Neural cell (in vitro differentiated cells): ENCODE data around the gene POLDIP2. TPM values are rescaled to one million over a fixed set of nuclear protein-coding genes. Genes with fewer than 3 reads are reported as not detected.
A peak's percentile ranks its signal among the peaks of the same experiment; 100 is the strongest.

Source experiments
- H2AFZ ChIP-seq: fragments of 200-600, 300-800 bp; sonication (generic), shearing (Covaris generic); 2 replicates; pipeline ENCODE4 v1.6.0; 2014; ENCODE audit warnings: low read depth, mild to moderate bottlenecking, antibody characterized with exemption, low read length, moderate library complexity
- H3F3A ChIP-seq: fragments of 200-600 bp; shearing (Covaris generic); 2 replicates; pipeline ENCODE4 v1.6.1; 2016; ENCODE audit warnings: mild to moderate bottlenecking, moderate library complexity, mixed read lengths, antibody characterized with exemption, low read length; ENCODE audit not compliant: insufficient read depth, poor library complexity, severe bottlenecking
- H3K27ac ChIP-seq: fragments of 200-600, 300-800 bp; sonication (generic), shearing (Covaris generic); 2 replicates; pipeline ENCODE4 v1.5.1; 2014; ENCODE audit warnings: mild to moderate bottlenecking, low read length, moderate library complexity
- H3K27me3 ChIP-seq: fragments of 300-800, 200-600 bp; sonication (generic), shearing (Covaris generic); 2 replicates; pipeline ENCODE4 v1.6.0; 2014; ENCODE audit warnings: mild to moderate bottlenecking, low read depth, low read length, moderate library complexity; ENCODE audit not compliant: insufficient read depth
- H3K36me3 ChIP-seq: fragments of 300-800, 200-600 bp; sonication (generic), shearing (Covaris generic); 2 replicates; pipeline ENCODE4 v1.5.1; 2014; ENCODE audit warnings: mild to moderate bottlenecking, antibody characterized with exemption, low read length, moderate library complexity; ENCODE audit not compliant: insufficient read depth
- H3K4me2 ChIP-seq: fragments of 300-800, 200-600 bp; sonication (generic), shearing (Covaris generic); 2 replicates; pipeline ENCODE4 v1.6.0; 2014; ENCODE audit warnings: mild to moderate bottlenecking, low read length
- H3K4me3 ChIP-seq: fragments of 300-800, 200-600 bp; sonication (generic), shearing (Covaris generic); 2 replicates; pipeline ENCODE4 v1.5.1; 2014; ENCODE audit warnings: mild to moderate bottlenecking, low read length, moderate library complexity
- H3K79me2 ChIP-seq: fragments of 200-600 bp; shearing (Covaris generic); replicated peaks from 2 replicates; pipeline ENCODE4 v1.6.0; 2014; ENCODE audit warnings: mild to moderate bottlenecking, low read length, moderate library complexity; ENCODE audit not compliant: insufficient read depth
- H3K9ac ChIP-seq: fragments of 300-800, 200-600 bp; sonication (generic), shearing (Covaris generic); 2 replicates; pipeline ENCODE4 v1.6.1; 2016; ENCODE audit warnings: mild to moderate bottlenecking, low read length, mixed read lengths
- H3K9me2 ChIP-seq: fragments of 200-600 bp; shearing (Covaris generic); 2 replicates; pipeline ENCODE4 v1.6.1; 2016; ENCODE audit warnings: mild to moderate bottlenecking, low read length, mixed read lengths; ENCODE audit not compliant: insufficient read depth
- H3K9me3 ChIP-seq: fragments of 200-600, 300-800 bp; sonication (generic), shearing (Covaris generic); 2 replicates; pipeline ENCODE4 v1.6.1; 2016; ENCODE audit warnings: mild to moderate bottlenecking, mixed run types, low read length, moderate library complexity, mixed read lengths
- H4K20me1 ChIP-seq: fragments of 200-600 bp; shearing (Covaris generic); 2 replicates; pipeline ENCODE4 v1.6.1; 2016; ENCODE audit warnings: mild to moderate bottlenecking, mixed run types; ENCODE audit not compliant: insufficient read depth
- CTCF ChIP-seq: fragments of 450-650 bp; IDR thresholded peaks from 2 replicates; pipeline ENCODE4 v1.5.1; 2014; ENCODE audit warnings: antibody characterized with exemption, mild to moderate bottlenecking, moderate library complexity; ENCODE audit not compliant: poor library complexity, severe bottlenecking
- EP300 ChIP-seq: fragments of 450-650 bp; conservative IDR thresholded peaks from 2 replicates; pipeline ENCODE4 v1.6.1; 2014; ENCODE audit warnings: antibody characterized with exemption, mild to moderate bottlenecking, moderate library complexity; ENCODE audit not compliant: poor library complexity, severe bottlenecking
- EZH2 ChIP-seq: fragments of 200-600, 300-800 bp; shearing (Covaris generic), sonication (generic); IDR thresholded peaks from 2 replicates; pipeline ENCODE4 v1.6.1; 2014; ENCODE audit warnings: antibody characterized with exemption, low read length, borderline replicate concordance, mild to moderate bottlenecking; ENCODE audit not compliant: insufficient read depth, poor library complexity, severe bottlenecking
- MXI1 ChIP-seq: fragments of 450-650 bp; conservative IDR thresholded peaks from 2 replicates; pipeline ENCODE4 v1.6.1; 2014; ENCODE audit warnings: antibody characterized with exemption, mild to moderate bottlenecking; ENCODE audit not compliant: poor library complexity, severe bottlenecking
- POLR2AphosphoS5 ChIP-seq: IDR thresholded peaks from 2 replicates; pipeline ENCODE4 v1.6.1; 2012
- RAD21 ChIP-seq: fragments of 450-650 bp; conservative IDR thresholded peaks from 2 replicates; pipeline ENCODE4 v1.6.1; 2014; ENCODE audit warnings: antibody characterized with exemption, mild to moderate bottlenecking, moderate library complexity
- REST ChIP-seq: IDR thresholded peaks from 2 replicates; pipeline ENCODE4 v1.6.1; 2012; ENCODE audit warnings: borderline replicate concordance
- SMC3 ChIP-seq: fragments of 450-650 bp; conservative IDR thresholded peaks from 2 replicates; pipeline ENCODE4 v1.6.1; 2014; ENCODE audit warnings: antibody characterized with exemption, mild to moderate bottlenecking, moderate library complexity; ENCODE audit not compliant: poor library complexity
- TAF1 ChIP-seq: IDR thresholded peaks from 2 replicates; pipeline ENCODE4 v1.6.1; 2012; ENCODE audit warnings: low read depth
- polyA plus RNA-seq: library from polyadenylated mRNA; depleted of rRNA; stranded (reverse); fragments of >200 nt; gene quantifications from 2 replicates; pipeline ENCODE4 v1.2.3, GENCODE V29; 2014

POLDIP2 gene
- polyA plus RNA-seq, 1 donor from 2014 or later: 75.4 TPM

GRCh38 chr17:28370744-28371103, 13.4 kb upstream of the POLDIP2 start:
- TF ChIP-seq CTCF: no peak
- TF ChIP-seq SMC3: no peak
- no peak for TF ChIP-seq TAF1
- no peak for TF ChIP-seq POLR2AphosphoS5
- TF ChIP-seq MXI1: no peak
- no peaks in the 10 kb centered on the region for H3K27me3 ChIP-seq
- no peak overlapping the region for H2AFZ ChIP-seq
- H3K79me2 ChIP-seq: peaks cover 17% of the 10 kb centered on the region
- no peaks in the 10 kb centered on the region for H3K9me3 ChIP-seq
- H3K9me2 ChIP-seq: no peaks in the 10 kb centered on the region
- H4K20me1 ChIP-seq: no peaks in the 10 kb centered on the region
- H3F3A ChIP-seq: peaks cover 3% of the 10 kb centered on the region
- peak overlapping the region; percentile 96 for H3K27ac ChIP-seq
- no peak overlapping the region for H3K4me2 ChIP-seq
- H3K36me3 ChIP-seq: no peaks in the 10 kb centered on the region
- H3K4me3 ChIP-seq: peak overlapping the region; percentile 95
- peak overlapping the region; percentile 99 for H3K9ac ChIP-seq

- peaks cover 13% of the 10 kb centered on the region for H3K79me2 ChIP-seq
- no peak for TF ChIP-seq RAD21
- TF ChIP-seq MXI1: no peak
- TF ChIP-seq CTCF: no peak
- no peak for TF ChIP-seq POLR2AphosphoS5
- no peak for TF ChIP-seq SMC3
- TF ChIP-seq EP300: no peak
- TF ChIP-seq EZH2: no peak
- no peak for TF ChIP-seq REST
- TF ChIP-seq TAF1: no peak
- peaks cover 3% of the 10 kb centered on the region for H3F3A ChIP-seq
- no peaks in the 10 kb centered on the region for H3K36me3 ChIP-seq
- H3K4me3 ChIP-seq: peak within 1 kb of the TSS; percentile 95
- H3K9me3 ChIP-seq: no peaks in the 10 kb centered on the region
- no peaks in the 10 kb centered on the region for H4K20me1 ChIP-seq
- H3K9me2 ChIP-seq: no peaks in the 10 kb centered on the region
- peak within 1 kb of the TSS; percentile 96 for H3K27ac ChIP-seq
- H3K9ac ChIP-seq: peak within 1 kb of the TSS; percentile 99
- H3K4me2 ChIP-seq: no peak within 1 kb of the TSS
- H3K27me3 ChIP-seq: no peaks in the 10 kb centered on the region
- no peak within 1 kb of the TSS for H2AFZ ChIP-seq
Measured at GRCh38 chr17:28370035-28370743, 12.9 kb upstream of the POLDIP2 start, which contains the start of gene VTN. TSS of gene VTN (minus strand) at chr17:28370307. CDS start at chr17:28370203, 104 bp downstream.
